HepG2 (cell line): ENCODE data around the gene KLC3. TPM values are rescaled to one million over a fixed set of nuclear protein-coding genes. Genes with fewer than 3 reads are reported as not detected.

Experiments
- ATAC-seq: fragments of 200-7000 bp; cut with Tn5 transposase; 3 replicates; pipeline ENCODE4 v1.9.1; 2020; ENCODE audit warnings: mild to moderate bottlenecking, moderate library complexity
- BruUV-seq: library from RNA; stranded (reverse); fragments of 400-500 nt; replicated peaks from 2 replicates; lab custom pipeline; 2021; lab: Mats Ljungman, UMichigan
- CTCF ChIA-PET: fragments of 300-600 bp; formaldehyde crosslinking; extraction: SDS; loops from one replicate; lab custom pipeline; 2021; ENCODE audit warnings: low total read pairs, inconsistent platforms, low intra/inter-chr PET ratio; lab: Yijun Ruan, JAX
- POLR2A ChIA-PET: fragments of 350-600 bp; sonication (Branson Sonifier 250); formaldehyde crosslinking; loops from one replicate; lab custom pipeline; 2020; ENCODE audit warnings: antibody characterized with exemption, inconsistent platforms; lab: Yijun Ruan, JAX
- DNase-seq: peaks from one replicate; pipeline ENCODE4 v3.0.0-alpha.2; 2015; ENCODE audit warnings: low spot score
- FAIRE-seq: peaks from 3 replicates; lab custom pipeline; 2011; peaks lifted over from hg19 to GRCh38; lab: Jason Lieb, UNC
- H2AFZ ChIP-seq: one replicate; pipeline ENCODE4 v1.6.1; 2011; ENCODE audit warnings: low read length, inconsistent platforms
- H3K27ac ChIP-seq: fragments of 300-600 bp; 3 replicates; pipeline ENCODE4 v1.8.0; 2011; ENCODE audit warnings: mixed run types, mild to moderate bottlenecking, mixed read lengths, low read length, inconsistent platforms; ENCODE audit not compliant: insufficient read depth; ENCODE audit errors: extremely low read length
- H3K27me3 ChIP-seq, 2 experiments: fragments of 200-600 bp in 1 of 2; 2 replicates in 1 of 2; 3 replicates in 1 of 2; pipeline versions ENCODE4 v1.6.0 to v1.8.0; 2011; ENCODE audit warnings: low read length in 2 of 2, mild to moderate bottlenecking in 2 of 2, moderate library complexity in 2 of 2, inconsistent platforms in 1 of 2; ENCODE audit not compliant: insufficient read depth in 2 of 2, control insufficient read depth in 1 of 2
- H3K36me3 ChIP-seq, 2 experiments: fragments of 200-600 bp in 1 of 2; replicated peaks in 1 of 2; 2 replicates in 1 of 2; 3 replicates in 1 of 2; pipeline versions ENCODE4 v1.5.1 to v1.8.0; 2011; ENCODE audit warnings: low read length in 2 of 2, inconsistent platforms in 1 of 2; ENCODE audit not compliant: insufficient read depth in 2 of 2, control insufficient read depth in 1 of 2
- H3K4me1 ChIP-seq: 2 replicates; pipeline ENCODE4 v1.5.1; 2012; ENCODE audit warnings: low read length, inconsistent platforms; ENCODE audit not compliant: insufficient read depth
- H3K4me2 ChIP-seq: 2 replicates; pipeline ENCODE4 v1.6.0; 2011; ENCODE audit warnings: low read depth, low read length, inconsistent platforms
- H3K4me3 ChIP-seq, 3 experiments: fragments of 200-600 bp in 1 of 3; sonication (generic), shearing (Covaris generic) in 1 of 3; replicated peaks in 1 of 3; 2 replicates each; pipeline ENCODE4 v1.5.1; 2011 to 2016; ENCODE audit warnings: low read length in 3 of 3, inconsistent platforms in 2 of 3, low read depth in 2 of 3, mild to moderate bottlenecking in 2 of 3, control low read depth in 1 of 3, mixed read lengths in 1 of 3; ENCODE audit not compliant: insufficient read depth in 1 of 3
- H3K79me2 ChIP-seq: one replicate; pipeline ENCODE4 v1.6.1; 2011; ENCODE audit warnings: low read length, inconsistent platforms; ENCODE audit not compliant: insufficient read depth
- H3K9ac ChIP-seq: 2 replicates; pipeline ENCODE4 v1.6.0; 2011; ENCODE audit warnings: mild to moderate bottlenecking, low read depth, low read length, inconsistent platforms; ENCODE audit not compliant: insufficient read depth
- H3K9me3 ChIP-seq: 2 replicates; pipeline ENCODE4 v1.5.1; 2012; ENCODE audit warnings: mild to moderate bottlenecking, low read length
- H4K20me1 ChIP-seq: 2 replicates; pipeline ENCODE4 v1.6.0; 2011; ENCODE audit warnings: inconsistent platforms, mild to moderate bottlenecking, low read length, moderate library complexity; ENCODE audit not compliant: insufficient read depth
- IRF1 ChIP-seq: sonication (generic); formaldehyde crosslinking; IDR thresholded peaks from 2 replicates; pipeline ENCODE4 v1.4.0; 2020; ENCODE audit warnings: low read depth, mild to moderate bottlenecking, missing genetic modification reagents
- JUN ChIP-seq: sonication (generic); formaldehyde crosslinking; IDR thresholded peaks from 2 replicates; pipeline ENCODE4 v1.4.0; 2020; ENCODE audit warnings: mild to moderate bottlenecking, missing genetic modification reagents
- MAFF ChIP-seq: IDR thresholded peaks from 2 replicates; pipeline ENCODE4 v1.6.1; 2011; ENCODE audit warnings: low read depth, low read length, improper control_type of control experiment
- ZC3H13 ChIP-seq: sonication (generic); formaldehyde crosslinking; IDR thresholded peaks from 2 replicates; pipeline ENCODE4 v1.8.1; 2023; ENCODE audit warnings: mild to moderate bottlenecking, missing genetic modification reagents, moderate library complexity
- ZMYM3 ChIP-seq: sonication (generic); formaldehyde crosslinking; IDR thresholded peaks from 2 replicates; pipeline ENCODE4 v1.5.1; 2020; ENCODE audit warnings: mild to moderate bottlenecking, missing genetic modification reagents
- ZNF367 ChIP-seq: sonication (generic); formaldehyde crosslinking; IDR thresholded peaks from 2 replicates; pipeline ENCODE4 v1.4.0; 2020; ENCODE audit warnings: missing genetic modification reagents, borderline replicate concordance
- ZNF619 ChIP-seq: sonication (generic); formaldehyde crosslinking; IDR thresholded peaks from 2 replicates; pipeline ENCODE4 v1.4.0; 2020; ENCODE audit warnings: mild to moderate bottlenecking, missing genetic modification reagents
- ZNF768 ChIP-seq: sonication (generic); formaldehyde crosslinking; IDR thresholded peaks from 2 replicates; pipeline ENCODE4 v1.4.0; 2020; ENCODE audit warnings: missing genetic modification reagents
- WGBS: methylation state at CpG from one replicate; pipeline ENCODE4 v1.1.6; 2017; ENCODE audit warnings: low lambda C conversion rate; 5-methylcytosine and 5-hydroxymethylcytosine counted together
- in situ Hi-C: cut with HindIII; loops from 2 replicates; pipeline ENCODE4 v1.10.0; 2017; ENCODE audit warnings: low pct_unique_long_range_greater_than_20kb; ENCODE audit not compliant: extremely low pct_ligation_motif_present
- intact Hi-C: fragments of 100-400 bp; cut with micrococcal nuclease; formaldehyde crosslinking; loops from one replicate; pipeline ENCODE4 v1.10.0; 2022; ENCODE audit not compliant: unreplicated experiment
- polyA plus RNA-seq, 8 experiments: library from polyadenylated mRNA; depleted of rRNA in 3 of 8; stranded (reverse) in 7 of 8; unstranded in 1 of 8; fragments of >200 nt; fragmentation: Illumina TruSeq in 4 of 8; extraction: Trizol in 4 of 8; gene quantifications; 2 replicates each; pipeline versions ENCODE4 v1.2.1 to v1.2.3, GENCODE V29; 2011 to 2016; ENCODE audit warnings: low read depth in 4 of 8, missing spikeins in 1 of 8, mixed read lengths in 1 of 8; ENCODE audit not compliant: insufficient read depth in 1 of 8
- total RNA-seq, 5 experiments: library from RNA; depleted of rRNA; stranded (reverse); fragments of >200 nt; fragmentation: Illumina TruSeq; extraction: Trizol; gene quantifications; 2 replicates each; pipeline ENCODE4 v1.2.3, GENCODE V29; 2016; ENCODE audit warnings: low read depth in 1 of 5

The KLC3 gene
- total and polyA plus RNA-seq, 2 of the 13 experiments (the other 11 are each of a cell fraction or from before 2014, with no cell fraction given): 0.13 TPM; not detected in 1

- TF ChIP-seq IRF1 (CRISPR knock-in tag): no peak
- TF ChIP-seq MAFF: no peak
- no peak for TF ChIP-seq JUN
- TF ChIP-seq ZNF367: no peak
- no peak for TF ChIP-seq ZNF619 (CRISPR knock-in tag)
- peak; percentile 89 for TF ChIP-seq ZNF768
- no peak for TF ChIP-seq ZC3H13 (CRISPR knock-in tag)
- TF ChIP-seq ZMYM3 (CRISPR knock-in tag): 0 out of 2 replicates have a peak, but pooled peaks have one; percentile 52
- no peak overlapping the region for H3K4me3 ChIP-seq
- H3K36me3 ChIP-seq: no peaks in the 10 kb centered on the region; a peak in 1 of 5 replicates
- DNase-seq: no peak
- H2AFZ ChIP-seq: no peak overlapping the region
- no peak overlapping the region for H3K9ac ChIP-seq
- no peak for FAIRE-seq
- no peak overlapping the region for H3K4me2 ChIP-seq
- CTCF ChIA-PET: no interaction called here
- POLR2A ChIA-PET: no interaction called here
- no peaks in the 10 kb centered on the region for H3K9me3 ChIP-seq
- BruUV-seq: no TSS peak
- no peaks in the 10 kb centered on the region for H3K4me1 ChIP-seq
- in situ Hi-C loops: no loop called here
- H4K20me1 ChIP-seq: no peaks in the 10 kb centered on the region
- ATAC-seq: no peak
- H3K27ac ChIP-seq: no peak overlapping the region
- H3K27me3 ChIP-seq: no peaks in the 10 kb centered on the region; a peak in 1 of 5 replicates
- 100% methylated on average over 4 of the region's 21 CpGs for WGBS
- intact Hi-C loops: no loop called here
- no peaks in the 10 kb centered on the region for H3K79me2 ChIP-seq
Observed at GRCh38 chr19:45391871-45392665, 51.5 kb downstream of the KLC3 start.
